GM13976 (cell line): Measurements from ENCODE around the gene PGBD5.

ENCODE experiments used
- DNase-seq: peaks from one replicate; pipeline ENCODE4 v3.0.0; 2012; ENCODE audit warnings: low spot score
- CTCF ChIP-seq: IDR thresholded peaks from 2 replicates; pipeline ENCODE4 v1.5.1; 2012; ENCODE audit warnings: borderline replicate concordance, mild to moderate bottlenecking; ENCODE audit not compliant: insufficient read depth; ENCODE audit errors: extremely low read depth, missing control alignments, control extremely low read depth
- in situ Hi-C: fragments of 300-500 bp; cut with MboI; formaldehyde crosslinking; loops from one replicate; pipeline ENCODE4 v1.12.0; 2022; ENCODE audit warnings: low sequenced_read_pairs, mixed read lengths, inconsistent platforms; ENCODE audit not compliant: unreplicated experiment

PGBD5 gene

GRCh38 chr1:230285351-230285750, 140.8 kb downstream of the PGBD5 start:
- no peak for DNase-seq
- no peak for TF ChIP-seq CTCF
- in situ Hi-C loops = no loop called here

GRCh38 chr1:230284891-230285290, 141.2 kb downstream of the PGBD5 start:
- in situ Hi-C loops = no loop called here
- DNase-seq = no peak
- TF ChIP-seq CTCF = no peak

DNA sequence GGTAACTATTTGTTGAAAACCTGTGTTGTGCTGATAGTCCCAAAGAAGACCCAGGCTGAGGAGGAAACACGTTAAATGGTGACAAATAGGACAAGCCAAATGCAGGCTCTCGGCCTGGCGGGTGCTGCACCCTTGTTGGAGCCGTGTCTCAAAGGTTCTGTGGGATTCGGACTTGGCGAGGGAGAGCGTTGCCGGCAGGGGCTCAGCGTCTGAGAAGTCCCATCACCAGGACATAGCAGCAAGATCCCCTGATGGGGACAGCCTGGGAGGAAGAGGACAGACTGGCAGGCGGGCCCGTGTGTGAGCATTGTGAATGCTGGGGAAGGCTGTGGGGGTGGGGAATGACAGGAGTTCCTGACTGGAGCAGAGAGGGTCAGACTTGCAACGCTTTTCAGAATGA, 142.5 kb downstream of the PGBD5 start:
- TF ChIP-seq CTCF = no peak
- in situ Hi-C loops = no loop called here
- DNase-seq = no peak

GRCh38 chr1:230282157-230282556, 144.0 kb downstream of the PGBD5 start:
- no peak for DNase-seq
- TF ChIP-seq CTCF = no peak
- in situ Hi-C loops = no loop called here

DNA sequence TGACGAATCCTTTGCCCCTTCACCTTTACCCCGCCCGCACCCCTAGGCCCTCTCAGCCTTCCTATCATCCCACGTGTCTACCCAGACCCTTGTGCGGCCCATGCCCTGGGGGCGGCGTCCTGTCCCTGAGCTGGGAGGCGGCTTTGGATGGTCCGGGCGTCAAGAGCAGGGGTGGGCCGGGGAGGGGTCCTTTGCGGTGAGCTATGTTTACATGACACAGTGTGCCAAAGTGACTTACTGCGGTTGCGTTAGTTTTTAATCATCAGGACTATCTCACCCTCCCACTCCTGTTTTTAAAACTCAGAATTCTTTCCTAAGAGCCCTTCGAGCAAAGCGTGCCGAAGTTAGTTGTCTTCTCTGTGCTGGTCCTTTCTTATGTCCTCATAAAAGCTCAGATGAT, 144.6 kb downstream of the PGBD5 start:
- DNase-seq = no peak
- TF ChIP-seq CTCF = no peak
- in situ Hi-C loops = no loop called here

DNA sequence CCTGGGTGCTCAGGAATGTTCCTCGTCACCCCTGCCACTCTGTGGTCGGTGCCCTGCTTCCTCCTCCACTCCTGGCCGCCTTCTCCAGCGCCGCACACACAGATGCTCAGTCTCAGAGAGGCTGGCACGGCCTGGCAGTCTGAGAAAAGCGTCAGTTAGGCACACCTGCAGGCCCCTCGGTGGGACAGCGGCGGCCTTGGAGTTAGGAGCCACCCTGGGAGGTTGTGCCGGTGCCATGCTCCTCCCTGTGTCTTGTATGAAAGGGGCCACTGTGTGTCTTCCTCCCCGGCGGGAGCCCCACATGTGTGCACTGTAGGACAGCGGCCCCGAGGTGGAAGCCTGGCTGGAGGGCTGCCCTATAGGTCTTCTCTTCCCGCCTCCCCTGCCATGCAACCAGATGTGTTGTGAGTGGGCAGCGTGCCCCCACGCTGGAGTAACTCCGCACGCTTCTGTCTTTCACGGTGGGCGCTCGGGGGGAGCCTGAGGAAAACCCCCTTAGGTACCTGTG, 145.2 kb downstream of the PGBD5 start:
- in situ Hi-C loops = no loop called here
- no peak for TF ChIP-seq CTCF
- no peak for DNase-seq
